Vagina (tissue), 2 donors: Measurements from ENCODE around the gene APPBP2. TPM values are rescaled to one million over a fixed set of nuclear protein-coding genes. Genes with fewer than 3 reads are reported as not detected.
"Not testable (repeated sequence)": the region's sequence is repeated elsewhere in the genome, so short reads cannot be mapped to it uniquely, and the experiment has no call there.

Experiments used
- DNase-seq, 2 donors: peaks; one replicate each; pipeline ENCODE4 v3.0.0-alpha.2; 2017; ENCODE audit errors: extremely low spot score in 2 of 2
- H3K27ac ChIP-seq: fragments of 200-600 bp; sonication (generic); one replicate; pipeline ENCODE4 v1.5.1; 2019
- H3K27me3 ChIP-seq: fragments of 200-600 bp; sonication (generic); one replicate; pipeline ENCODE4 v1.5.1; 2019
- H3K36me3 ChIP-seq, 2 donors: fragments of 200-600 bp; sonication (generic); one replicate each; pipeline ENCODE4 v1.5.1; 2017 to 2019
- H3K4me1 ChIP-seq: fragments of 200-600 bp; sonication (generic); one replicate; pipeline ENCODE4 v1.5.1; 2019
- H3K4me3 ChIP-seq, 2 donors: fragments of 200-600 bp; sonication (generic); 1 replicate in 1 of 2; 2 replicates in 1 of 2; pipeline ENCODE4 v1.5.1; 2016 to 2019
- H3K9me3 ChIP-seq: fragments of 200-600 bp; sonication (generic); one replicate; pipeline ENCODE4 v1.5.1; 2019
- CTCF ChIP-seq, 3 experiments: fragments of 450-650 bp in 2 of 3; fragments of 200-600 bp in 1 of 3; sonication (generic) in 1 of 3; IDR thresholded peaks; one replicate each; pipeline ENCODE4 v1.5.1; 2017 to 2019; ENCODE audit warnings: antibody characterized with exemption in 3 of 3, mild to moderate bottlenecking in 2 of 3, moderate library complexity in 2 of 3
- POLR2A ChIP-seq, 2 donors: fragments of 450-650 bp; IDR thresholded peaks; one replicate each; pipeline ENCODE4 v1.6.1; 2017; ENCODE audit warnings: antibody characterized with exemption in 2 of 2, mild to moderate bottlenecking in 2 of 2, moderate library complexity in 2 of 2
- POLR2AphosphoS5 ChIP-seq, 2 donors: sonication (generic); formaldehyde crosslinking; IDR thresholded peaks; one replicate each; pipeline ENCODE4 v1.9.0; 2017; ENCODE audit warnings: antibody characterized with exemption in 2 of 2, mild to moderate bottlenecking in 2 of 2, low read depth in 1 of 2; ENCODE audit not compliant: insufficient read depth in 1 of 2
- intact Hi-C: fragments of 100-400 bp; cut with DNase I; formaldehyde crosslinking; loops from one replicate; pipeline ENCODE4 v1.15.1; 2023
- total RNA-seq: library from RNA; depleted of rRNA; stranded (reverse); fragments of >200 nt; gene quantifications from one replicate; pipeline ENCODE4 v1.2.3, GENCODE V29; 2016

Gene APPBP2
- total RNA-seq, 1 donor from 2014 or later: 23.6 TPM

DNA sequence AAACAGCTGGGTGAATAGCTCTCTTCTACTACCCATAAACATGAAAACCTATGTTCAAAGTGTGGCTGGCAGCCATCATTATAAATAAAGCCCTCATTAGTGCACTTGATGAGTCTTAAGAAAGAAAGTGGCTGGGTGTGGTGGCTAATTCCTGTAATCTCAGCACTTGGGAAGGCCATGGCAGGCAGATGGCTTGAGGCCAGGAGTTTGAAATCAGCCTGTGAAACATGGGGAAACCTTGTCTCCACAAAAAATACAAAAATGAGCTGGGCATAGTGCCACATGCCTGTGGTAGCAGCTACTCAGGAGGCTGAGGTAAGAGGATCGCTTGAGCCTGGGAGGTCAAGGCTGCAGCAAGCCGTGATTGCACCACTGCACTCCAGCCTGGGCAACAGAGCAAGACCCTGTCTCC is 28.3 kb upstream of the APPBP2 start:
- TF ChIP-seq POLR2A (IDR thresholded peaks at IDR 0.05): no peak
- TF ChIP-seq POLR2AphosphoS5 (IDR thresholded peaks at IDR 0.05; ENCODE audit: insufficient read depth in 1 of 2, low read depth in 1 of 2): no peak
- TF ChIP-seq CTCF (IDR thresholded peaks at IDR 0.05): no peak
- intact Hi-C loops: no loop called here
- no peaks in the 10 kb centered on the region for H3K36me3 ChIP-seq
- H3K27ac ChIP-seq: no peak overlapping the region
- H3K4me1 ChIP-seq: no peaks in the 10 kb centered on the region
- DNase-seq: no peak
- no peaks in the 10 kb centered on the region for H3K27me3 ChIP-seq
- H3K4me3 ChIP-seq: no peak overlapping the region
- H3K9me3 ChIP-seq: peaks cover 2% of the 10 kb centered on the region

DNA sequence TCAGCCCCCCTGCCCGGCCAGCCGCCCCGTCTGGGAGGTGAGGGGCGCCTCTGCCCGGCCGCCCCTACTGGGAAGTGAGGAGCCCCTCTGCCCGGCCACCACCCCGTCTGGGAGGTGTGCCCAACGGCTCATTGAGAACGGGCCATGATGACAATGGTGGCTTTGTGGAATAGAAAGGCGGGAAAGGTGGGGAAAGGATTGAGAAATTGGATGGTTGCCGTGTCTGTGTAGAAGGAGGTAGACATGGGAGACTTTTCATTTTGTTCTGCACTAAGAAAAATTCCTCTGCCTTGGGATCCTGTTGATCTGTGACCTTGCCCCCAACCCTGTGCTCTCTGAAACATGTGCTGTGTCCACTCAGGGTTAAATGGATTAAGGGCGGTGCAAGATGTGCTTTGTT is 26.2 kb upstream of the APPBP2 start:
- DNase-seq, H3K36me3 ChIP-seq, H3K27me3 ChIP-seq, H3K4me3 ChIP-seq, intact Hi-C loops, H3K4me1 ChIP-seq, H3K9me3 ChIP-seq, H3K27ac ChIP-seq: not testable (repeated sequence)

GRCh38 chr17:60548990-60549389 is 22.9 kb upstream of the APPBP2 start:
- Histone ChIP-seq H3K27ac (no peak overlapping the region), H3K4me3 (no peak overlapping the region), H3K4me1 (no peaks in the 10 kb centered on the region), H3K27me3 (no peaks in the 10 kb centered on the region), H3K9me3 (peaks cover 2% of the 10 kb centered on the region), H3K36me3 (no peaks in the 10 kb centered on the region)
- DNase-seq: no peak
- TF ChIP-seq POLR2A (IDR thresholded peaks at IDR 0.05) (no peak), POLR2AphosphoS5 (IDR thresholded peaks at IDR 0.05; ENCODE audit: insufficient read depth in 1 of 2, low read depth in 1 of 2) (no peak), CTCF (IDR thresholded peaks at IDR 0.05) (no peak)
- intact Hi-C loops: no loop called here

DNA sequence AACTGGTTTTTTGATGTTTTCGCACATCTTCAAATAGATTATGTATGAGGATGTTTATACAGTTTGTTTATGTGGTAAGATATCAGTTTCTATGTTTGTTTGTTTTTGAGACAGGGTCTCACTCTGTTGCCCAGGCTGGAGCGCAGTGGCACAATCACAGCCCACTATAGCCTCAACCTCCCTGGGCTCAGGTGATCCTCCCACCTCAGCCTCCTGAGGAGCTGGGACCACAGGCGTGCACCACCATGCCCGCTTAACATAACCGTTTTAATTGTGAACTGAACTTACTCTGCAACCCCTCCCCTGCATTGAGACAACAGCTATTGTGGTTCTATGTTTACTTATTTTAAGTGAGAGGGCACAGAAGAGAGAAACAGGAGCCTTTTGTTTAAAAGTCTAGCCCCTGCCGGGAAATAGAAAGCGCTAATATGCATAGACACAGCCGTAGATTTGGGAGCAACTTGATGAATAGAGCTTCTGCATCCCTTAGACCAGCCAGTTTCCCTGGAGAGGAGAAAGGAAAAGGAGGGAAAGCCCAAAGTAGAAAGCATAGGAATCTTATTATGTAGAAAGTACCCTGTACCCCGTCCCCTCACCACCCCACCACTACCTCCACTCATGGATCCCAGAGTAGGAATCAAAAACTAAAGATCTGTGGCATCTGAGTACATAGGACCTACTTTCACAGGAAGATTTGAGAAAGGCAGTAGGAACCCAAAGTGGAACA is 19.6 kb upstream of the APPBP2 start:
- intact Hi-C loops: no loop called here
- Histone ChIP-seq H3K27me3 (no peaks in the 10 kb centered on the region), H3K9me3 (no peaks in the 10 kb centered on the region), H3K4me3 (no peak overlapping the region), H3K4me1 (no peaks in the 10 kb centered on the region), H3K36me3 (no peaks in the 10 kb centered on the region), H3K27ac (no peak overlapping the region)
- TF ChIP-seq POLR2A (IDR thresholded peaks at IDR 0.05) (no peak), CTCF (IDR thresholded peaks at IDR 0.05) (no peak), POLR2AphosphoS5 (IDR thresholded peaks at IDR 0.05; ENCODE audit: insufficient read depth in 1 of 2, low read depth in 1 of 2) (no peak)
- DNase-seq: no peak

GRCh38 chr17:60542071-60542470 is 16.0 kb upstream of the APPBP2 start:
- no peak for DNase-seq
- no peaks in the 10 kb centered on the region for H3K36me3 ChIP-seq
- H3K27ac ChIP-seq: no peak overlapping the region
- no peak for TF ChIP-seq POLR2AphosphoS5 (IDR thresholded peaks at IDR 0.05; ENCODE audit: insufficient read depth in 1 of 2, low read depth in 1 of 2)
- no peak for TF ChIP-seq CTCF (IDR thresholded peaks at IDR 0.05)
- no peak for TF ChIP-seq POLR2A (IDR thresholded peaks at IDR 0.05)
- H3K27me3 ChIP-seq: no peaks in the 10 kb centered on the region
- H3K9me3 ChIP-seq: no peaks in the 10 kb centered on the region
- no peak overlapping the region for H3K4me3 ChIP-seq
- no peaks in the 10 kb centered on the region for H3K4me1 ChIP-seq
- intact Hi-C loops: no loop called here
